Neural cell (in vitro differentiated cells): ENCODE measurements around the gene NFIA.

Experiments used
- EP300 ChIP-seq: fragments of 450-650 bp; conservative IDR thresholded peaks from 2 replicates; pipeline ENCODE4 v1.6.1; 2014; ENCODE audit warnings: antibody characterized with exemption, mild to moderate bottlenecking, moderate library complexity; ENCODE audit not compliant: poor library complexity, severe bottlenecking
- EZH2 ChIP-seq: fragments of 200-600, 300-800 bp; shearing (Covaris generic), sonication (generic); IDR thresholded peaks from 2 replicates; pipeline ENCODE4 v1.6.1; 2014; ENCODE audit warnings: antibody characterized with exemption, low read length, borderline replicate concordance, mild to moderate bottlenecking; ENCODE audit not compliant: insufficient read depth, poor library complexity, severe bottlenecking
- MXI1 ChIP-seq: fragments of 450-650 bp; conservative IDR thresholded peaks from 2 replicates; pipeline ENCODE4 v1.6.1; 2014; ENCODE audit warnings: antibody characterized with exemption, mild to moderate bottlenecking; ENCODE audit not compliant: poor library complexity, severe bottlenecking
- POLR2AphosphoS5 ChIP-seq: IDR thresholded peaks from 2 replicates; pipeline ENCODE4 v1.6.1; 2012
- RAD21 ChIP-seq: fragments of 450-650 bp; conservative IDR thresholded peaks from 2 replicates; pipeline ENCODE4 v1.6.1; 2014; ENCODE audit warnings: antibody characterized with exemption, mild to moderate bottlenecking, moderate library complexity
- TAF1 ChIP-seq: IDR thresholded peaks from 2 replicates; pipeline ENCODE4 v1.6.1; 2012; ENCODE audit warnings: low read depth
- TF ChIP-seq, protein P1 (sequence below): fragments of 450-650 bp; IDR thresholded peaks from 2 replicates; pipeline ENCODE4 v1.5.1; 2014; ENCODE audit warnings: antibody characterized with exemption, mild to moderate bottlenecking, moderate library complexity; ENCODE audit not compliant: poor library complexity, severe bottlenecking
- TF ChIP-seq, protein P2 (sequence below): IDR thresholded peaks from 2 replicates; pipeline ENCODE4 v1.6.1; 2012; ENCODE audit warnings: borderline replicate concordance

DNA sequence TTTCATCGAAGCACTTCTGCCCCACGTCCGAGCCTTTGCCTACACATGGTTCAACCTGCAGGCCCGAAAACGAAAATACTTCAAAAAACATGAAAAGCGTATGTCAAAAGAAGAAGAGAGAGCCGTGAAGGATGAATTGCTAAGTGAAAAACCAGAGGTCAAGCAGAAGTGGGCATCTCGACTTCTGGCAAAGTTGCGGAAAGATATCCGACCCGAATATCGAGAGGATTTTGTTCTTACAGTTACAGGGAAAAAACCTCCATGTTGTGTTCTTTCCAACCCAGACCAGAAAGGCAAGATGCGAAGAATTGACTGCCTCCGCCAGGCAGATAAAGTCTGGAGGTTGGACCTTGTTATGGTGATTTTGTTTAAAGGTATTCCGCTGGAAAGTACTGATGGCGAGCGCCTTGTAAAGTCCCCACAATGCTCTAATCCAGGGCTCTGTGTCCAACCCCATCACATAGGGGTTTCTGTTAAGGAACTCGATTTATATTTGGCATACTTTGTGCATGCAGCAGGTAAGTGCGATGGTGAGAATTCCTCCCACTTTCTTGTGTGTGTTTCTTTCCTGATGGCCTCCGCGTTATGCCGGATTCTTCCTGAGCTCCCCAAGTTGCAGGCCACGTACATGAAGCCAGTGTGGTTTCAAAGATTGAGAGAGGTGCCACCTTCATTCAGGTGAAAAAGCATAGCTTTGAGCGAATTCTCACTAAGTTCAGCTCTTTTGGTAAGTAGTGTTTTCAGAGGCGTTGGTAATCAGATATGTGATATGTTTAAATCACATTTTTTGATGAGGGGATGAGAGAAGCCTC lies 6.0 kb downstream of the NFIA start:
- TF ChIP-seq, protein P1, sequence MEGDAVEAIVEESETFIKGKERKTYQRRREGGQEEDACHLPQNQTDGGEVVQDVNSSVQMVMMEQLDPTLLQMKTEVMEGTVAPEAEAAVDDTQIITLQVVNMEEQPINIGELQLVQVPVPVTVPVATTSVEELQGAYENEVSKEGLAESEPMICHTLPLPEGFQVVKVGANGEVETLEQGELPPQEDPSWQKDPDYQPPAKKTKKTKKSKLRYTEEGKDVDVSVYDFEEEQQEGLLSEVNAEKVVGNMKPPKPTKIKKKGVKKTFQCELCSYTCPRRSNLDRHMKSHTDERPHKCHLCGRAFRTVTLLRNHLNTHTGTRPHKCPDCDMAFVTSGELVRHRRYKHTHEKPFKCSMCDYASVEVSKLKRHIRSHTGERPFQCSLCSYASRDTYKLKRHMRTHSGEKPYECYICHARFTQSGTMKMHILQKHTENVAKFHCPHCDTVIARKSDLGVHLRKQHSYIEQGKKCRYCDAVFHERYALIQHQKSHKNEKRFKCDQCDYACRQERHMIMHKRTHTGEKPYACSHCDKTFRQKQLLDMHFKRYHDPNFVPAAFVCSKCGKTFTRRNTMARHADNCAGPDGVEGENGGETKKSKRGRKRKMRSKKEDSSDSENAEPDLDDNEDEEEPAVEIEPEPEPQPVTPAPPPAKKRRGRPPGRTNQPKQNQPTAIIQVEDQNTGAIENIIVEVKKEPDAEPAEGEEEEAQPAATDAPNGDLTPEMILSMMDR, result no peak
- no peak for TF ChIP-seq EZH2
- TF ChIP-seq EP300, result no peak
- no peak for TF ChIP-seq POLR2AphosphoS5
- TF ChIP-seq TAF1, result no peak
- no peak for TF ChIP-seq MXI1
- TF ChIP-seq, protein P2, sequence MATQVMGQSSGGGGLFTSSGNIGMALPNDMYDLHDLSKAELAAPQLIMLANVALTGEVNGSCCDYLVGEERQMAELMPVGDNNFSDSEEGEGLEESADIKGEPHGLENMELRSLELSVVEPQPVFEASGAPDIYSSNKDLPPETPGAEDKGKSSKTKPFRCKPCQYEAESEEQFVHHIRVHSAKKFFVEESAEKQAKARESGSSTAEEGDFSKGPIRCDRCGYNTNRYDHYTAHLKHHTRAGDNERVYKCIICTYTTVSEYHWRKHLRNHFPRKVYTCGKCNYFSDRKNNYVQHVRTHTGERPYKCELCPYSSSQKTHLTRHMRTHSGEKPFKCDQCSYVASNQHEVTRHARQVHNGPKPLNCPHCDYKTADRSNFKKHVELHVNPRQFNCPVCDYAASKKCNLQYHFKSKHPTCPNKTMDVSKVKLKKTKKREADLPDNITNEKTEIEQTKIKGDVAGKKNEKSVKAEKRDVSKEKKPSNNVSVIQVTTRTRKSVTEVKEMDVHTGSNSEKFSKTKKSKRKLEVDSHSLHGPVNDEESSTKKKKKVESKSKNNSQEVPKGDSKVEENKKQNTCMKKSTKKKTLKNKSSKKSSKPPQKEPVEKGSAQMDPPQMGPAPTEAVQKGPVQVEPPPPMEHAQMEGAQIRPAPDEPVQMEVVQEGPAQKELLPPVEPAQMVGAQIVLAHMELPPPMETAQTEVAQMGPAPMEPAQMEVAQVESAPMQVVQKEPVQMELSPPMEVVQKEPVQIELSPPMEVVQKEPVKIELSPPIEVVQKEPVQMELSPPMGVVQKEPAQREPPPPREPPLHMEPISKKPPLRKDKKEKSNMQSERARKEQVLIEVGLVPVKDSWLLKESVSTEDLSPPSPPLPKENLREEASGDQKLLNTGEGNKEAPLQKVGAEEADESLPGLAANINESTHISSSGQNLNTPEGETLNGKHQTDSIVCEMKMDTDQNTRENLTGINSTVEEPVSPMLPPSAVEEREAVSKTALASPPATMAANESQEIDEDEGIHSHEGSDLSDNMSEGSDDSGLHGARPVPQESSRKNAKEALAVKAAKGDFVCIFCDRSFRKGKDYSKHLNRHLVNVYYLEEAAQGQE, result no peak
- no peak for TF ChIP-seq RAD21
